ENCODE data around the gene GPR179.

The GPR179 gene

GRCh38 chr17:38354466-38354865 lies 10.7 kb upstream of the GPR179 start:
- Histone ChIP-seq H3K27me3 (ENCODE audit: control insufficient read depth, insufficient read depth, low read length) (no peaks in the 10 kb centered on the region), H3K9ac (ENCODE audit: low read length) (no peak overlapping the region), H3K9me3 (ENCODE audit: control insufficient read depth, low read length) (no peaks in the 10 kb centered on the region), H3K36me3 (ENCODE audit: control insufficient read depth, insufficient read depth, low read length) (no peaks in the 10 kb centered on the region), H3K4me1 (ENCODE audit: control insufficient read depth, insufficient read depth, low read length) (peaks cover 6% of the 10 kb centered on the region), H3K4me3 (ENCODE audit: low read length) (no peak overlapping the region)

GRCh38 chr17:38353668-38354067 lies 9.9 kb upstream of the GPR179 start:
- Histone ChIP-seq H3K36me3 (ENCODE audit: control insufficient read depth, insufficient read depth, low read length) (no peaks in the 10 kb centered on the region), H3K4me1 (ENCODE audit: control insufficient read depth, insufficient read depth, low read length) (peaks cover 6% of the 10 kb centered on the region), H3K9me3 (ENCODE audit: control insufficient read depth, low read length) (no peaks in the 10 kb centered on the region), H3K4me3 (ENCODE audit: low read length) (no peak overlapping the region), H3K27me3 (ENCODE audit: control insufficient read depth, insufficient read depth, low read length) (no peaks in the 10 kb centered on the region), H3K9ac (ENCODE audit: low read length) (no peak overlapping the region)

- Histone ChIP-seq H3K9ac (ENCODE audit: low read length) (peak overlapping the region; percentile 40), H3K27me3 (ENCODE audit: control insufficient read depth, insufficient read depth, low read length) (no peaks in the 10 kb centered on the region), H3K4me3 (ENCODE audit: low read length) (peak overlapping the region; percentile 26), H3K4me1 (ENCODE audit: control insufficient read depth, insufficient read depth, low read length) (peaks cover 6% of the 10 kb centered on the region), H3K9me3 (ENCODE audit: control insufficient read depth, low read length) (no peaks in the 10 kb centered on the region), H3K36me3 (ENCODE audit: control insufficient read depth, insufficient read depth, low read length) (no peaks in the 10 kb centered on the region)
Measured at GRCh38 chr17:38353086-38353604, 9.4 kb upstream of the GPR179 start.

- peak overlapping the region; percentile 26 for H3K4me3 ChIP-seq (ENCODE audit: low read length)
- H3K4me1 ChIP-seq (ENCODE audit: control insufficient read depth, insufficient read depth, low read length), result peaks cover 6% of the 10 kb centered on the region
- H3K27me3 ChIP-seq (ENCODE audit: control insufficient read depth, insufficient read depth, low read length), result no peaks in the 10 kb centered on the region
- H3K9ac ChIP-seq (ENCODE audit: low read length), result peak overlapping the region; percentile 40
- H3K36me3 ChIP-seq (ENCODE audit: control insufficient read depth, insufficient read depth, low read length), result no peaks in the 10 kb centered on the region
- no peaks in the 10 kb centered on the region for H3K9me3 ChIP-seq (ENCODE audit: control insufficient read depth, low read length)
Measured at GRCh38 chr17:38352245-38353085, 8.7 kb upstream of the GPR179 start.

- Histone ChIP-seq H3K9ac (ENCODE audit: low read length) (peak within 1 kb of the TSS; percentile 77), H3K4me1 (ENCODE audit: control insufficient read depth, insufficient read depth, low read length) (peaks cover 6% of the 10 kb centered on the region), H3K9me3 (ENCODE audit: control insufficient read depth, low read length) (no peaks in the 10 kb centered on the region), H3K27me3 (ENCODE audit: control insufficient read depth, insufficient read depth, low read length) (no peaks in the 10 kb centered on the region), H3K4me3 (ENCODE audit: low read length) (peak within 1 kb of the TSS; percentile 56), H3K36me3 (ENCODE audit: control insufficient read depth, insufficient read depth, low read length) (no peaks in the 10 kb centered on the region)
Measured at GRCh38 chr17:38351412-38352222, 7.9 kb upstream of the GPR179 start, which contains the start of gene SOCS7. SOCS7 (plus strand) TSS chr17:38351844; CDS start chr17:38352053, 209 bp downstream.

- Histone ChIP-seq H3K9me3 (ENCODE audit: control insufficient read depth, low read length) (no peaks in the 10 kb centered on the region), H3K9ac (ENCODE audit: low read length) (no peak overlapping the region), H3K4me3 (ENCODE audit: low read length) (no peak overlapping the region), H3K4me1 (ENCODE audit: control insufficient read depth, insufficient read depth, low read length) (peaks cover 6% of the 10 kb centered on the region), H3K36me3 (ENCODE audit: control insufficient read depth, insufficient read depth, low read length) (no peaks in the 10 kb centered on the region), H3K27me3 (ENCODE audit: control insufficient read depth, insufficient read depth, low read length) (no peaks in the 10 kb centered on the region)
Measured at GRCh38 chr17:38350035-38350434, 6.3 kb upstream of the GPR179 start.

GRCh38 chr17:38349097-38349730 lies 5.5 kb upstream of the GPR179 start:
- Histone ChIP-seq H3K4me1 (ENCODE audit: control insufficient read depth, insufficient read depth, low read length) (peaks cover 6% of the 10 kb centered on the region), H3K36me3 (ENCODE audit: control insufficient read depth, insufficient read depth, low read length) (no peaks in the 10 kb centered on the region), H3K4me3 (ENCODE audit: low read length) (no peak overlapping the region), H3K27me3 (ENCODE audit: control insufficient read depth, insufficient read depth, low read length) (peaks cover 4% of the 10 kb centered on the region), H3K9me3 (ENCODE audit: control insufficient read depth, low read length) (no peaks in the 10 kb centered on the region), H3K9ac (ENCODE audit: low read length) (no peak overlapping the region)

- Histone ChIP-seq H3K9ac (ENCODE audit: low read length) (no peak overlapping the region), H3K4me3 (ENCODE audit: low read length) (no peak overlapping the region), H3K4me1 (ENCODE audit: control insufficient read depth, insufficient read depth, low read length) (peaks cover 7% of the 10 kb centered on the region), H3K27me3 (ENCODE audit: control insufficient read depth, insufficient read depth, low read length) (peaks cover 4% of the 10 kb centered on the region), H3K36me3 (ENCODE audit: control insufficient read depth, insufficient read depth, low read length) (no peaks in the 10 kb centered on the region), H3K9me3 (ENCODE audit: control insufficient read depth, low read length) (no peaks in the 10 kb centered on the region)
Measured at GRCh38 chr17:38345743-38346142, 2.0 kb upstream of the GPR179 start.

GRCh38 chr17:38344420-38344745 lies 627 bp upstream of the GPR179 start:
- H3K9ac ChIP-seq (ENCODE audit: low read length), result no peak overlapping the region
- no peaks in the 10 kb centered on the region for H3K36me3 ChIP-seq (ENCODE audit: control insufficient read depth, insufficient read depth, low read length)
- peaks cover 7% of the 10 kb centered on the region for H3K4me1 ChIP-seq (ENCODE audit: control insufficient read depth, insufficient read depth, low read length)
- H3K9me3 ChIP-seq (ENCODE audit: control insufficient read depth, low read length), result no peaks in the 10 kb centered on the region
- no peak overlapping the region for H3K4me3 ChIP-seq (ENCODE audit: low read length)
- peaks cover 4% of the 10 kb centered on the region for H3K27me3 ChIP-seq (ENCODE audit: control insufficient read depth, insufficient read depth, low read length)

GRCh38 chr17:38342886-38343607 lies 709 bp downstream of the GPR179 start:
- H3K9ac ChIP-seq (ENCODE audit: low read length), result no peak overlapping the region
- H3K4me1 ChIP-seq (ENCODE audit: control insufficient read depth, insufficient read depth, low read length), result peaks cover 7% of the 10 kb centered on the region
- no peaks in the 10 kb centered on the region for H3K36me3 ChIP-seq (ENCODE audit: control insufficient read depth, insufficient read depth, low read length)
- no peaks in the 10 kb centered on the region for H3K9me3 ChIP-seq (ENCODE audit: control insufficient read depth, low read length)
- H3K4me3 ChIP-seq (ENCODE audit: low read length), result no peak overlapping the region
- peaks cover 4% of the 10 kb centered on the region for H3K27me3 ChIP-seq (ENCODE audit: control insufficient read depth, insufficient read depth, low read length)

- H3K4me1 ChIP-seq (ENCODE audit: control insufficient read depth, insufficient read depth, low read length), result peaks cover 7% of the 10 kb centered on the region
- no peaks in the 10 kb centered on the region for H3K9me3 ChIP-seq (ENCODE audit: control insufficient read depth, low read length)
- no peak overlapping the region for H3K4me3 ChIP-seq (ENCODE audit: low read length)
- H3K9ac ChIP-seq (ENCODE audit: low read length), result no peak overlapping the region
- H3K36me3 ChIP-seq (ENCODE audit: control insufficient read depth, insufficient read depth, low read length), result no peaks in the 10 kb centered on the region
- H3K27me3 ChIP-seq (ENCODE audit: control insufficient read depth, insufficient read depth, low read length), result peaks cover 4% of the 10 kb centered on the region
Measured at GRCh38 chr17:38341035-38341721, 2.6 kb downstream of the GPR179 start.
